BE2C (cell line): ENCODE measurements around the gene CXCR6.

Experiments used
- DNase-seq: peaks from one replicate; pipeline ENCODE4 v3.0.0-alpha.2; 2020
- H3K27me3 ChIP-seq: fragments of 250-450 bp; sonication (Bioruptor Pico); 2 replicates; pipeline ENCODE4 v1.5.1; 2020; ENCODE audit warnings: mild to moderate bottlenecking
- H3K36me3 ChIP-seq: fragments of 250-450 bp; sonication (Bioruptor Pico); 2 replicates; pipeline ENCODE4 v1.5.1; 2020; ENCODE audit warnings: mild to moderate bottlenecking
- H3K4me1 ChIP-seq: fragments of 250-450 bp; sonication (Bioruptor Pico); 2 replicates; pipeline ENCODE4 v1.5.1; 2020
- H3K4me3 ChIP-seq: 2 replicates; pipeline ENCODE4 v1.5.1; 2011; ENCODE audit warnings: low read depth, low read length
- H3K9me3 ChIP-seq: fragments of 250-450 bp; sonication (Bioruptor Pico); 2 replicates; pipeline ENCODE4 v1.5.1; 2020
- CTCF ChIP-seq: IDR thresholded peaks from 2 replicates; pipeline ENCODE4 v1.5.1; 2012; ENCODE audit warnings: mild to moderate bottlenecking, low read depth, low read length

CXCR6 gene

GRCh38 chr3:45948881-45949280, 5.6 kb downstream of the CXCR6 start:
- no peak for TF ChIP-seq CTCF
- no peak overlapping the region for H3K4me3 ChIP-seq
- no peaks in the 10 kb centered on the region for H3K36me3 ChIP-seq
- DNase-seq, result no peak
- H3K9me3 ChIP-seq, result no peaks in the 10 kb centered on the region
- no peaks in the 10 kb centered on the region for H3K27me3 ChIP-seq
- no peaks in the 10 kb centered on the region for H3K4me1 ChIP-seq

- DNase-seq, result no peak
- no peaks in the 10 kb centered on the region for H3K36me3 ChIP-seq
- no peaks in the 10 kb centered on the region for H3K27me3 ChIP-seq
- no peaks in the 10 kb centered on the region for H3K4me1 ChIP-seq
- H3K4me3 ChIP-seq, result no peak overlapping the region
- H3K9me3 ChIP-seq, result no peaks in the 10 kb centered on the region
- no peak for TF ChIP-seq CTCF
Observed at GRCh38 chr3:45949432-45949831, 6.2 kb downstream of the CXCR6 start.

- no peak for TF ChIP-seq CTCF
- Histone ChIP-seq H3K4me1 (no peaks in the 10 kb centered on the region), H3K36me3 (no peaks in the 10 kb centered on the region), H3K4me3 (no peak overlapping the region), H3K9me3 (no peaks in the 10 kb centered on the region), H3K27me3 (no peaks in the 10 kb centered on the region)
- DNase-seq, result no peak
Observed at GRCh38 chr3:45950131-45950530, 6.9 kb downstream of the CXCR6 start.

GRCh38 chr3:45950686-45951600, 7.7 kb downstream of the CXCR6 start:
- no peak overlapping the region for H3K4me3 ChIP-seq
- no peak for DNase-seq
- no peaks in the 10 kb centered on the region for H3K36me3 ChIP-seq
- no peaks in the 10 kb centered on the region for H3K27me3 ChIP-seq
- no peaks in the 10 kb centered on the region for H3K4me1 ChIP-seq
- no peaks in the 10 kb centered on the region for H3K9me3 ChIP-seq
- no peak for TF ChIP-seq CTCF

- Histone ChIP-seq H3K9me3 (no peaks in the 10 kb centered on the region), H3K27me3 (no peaks in the 10 kb centered on the region), H3K36me3 (no peaks in the 10 kb centered on the region), H3K4me3 (no peak overlapping the region), H3K4me1 (no peaks in the 10 kb centered on the region)
- no peak for TF ChIP-seq CTCF
- no peak for DNase-seq
Observed at GRCh38 chr3:45951946-45952345, 8.7 kb downstream of the CXCR6 start.

GRCh38 chr3:45952456-45952855, 9.2 kb downstream of the CXCR6 start:
- Histone ChIP-seq H3K9me3 (no peaks in the 10 kb centered on the region), H3K4me1 (no peaks in the 10 kb centered on the region), H3K36me3 (no peaks in the 10 kb centered on the region), H3K27me3 (no peaks in the 10 kb centered on the region), H3K4me3 (no peak overlapping the region)
- no peak for DNase-seq
- TF ChIP-seq CTCF, result no peak
